NCI-H1930 (cell line): ENCODE results near the gene CADPS2.
"Not testable (repeated sequence)": the region's sequence is repeated elsewhere in the genome, so short reads cannot be mapped to it uniquely, and the experiment has no call there.

Experiments
- DNase-seq, 2 experiments: peaks; one replicate each; lab custom pipeline; 2025; lab: John Stamatoyannopoulos, UW

Gene CADPS2

DNA sequence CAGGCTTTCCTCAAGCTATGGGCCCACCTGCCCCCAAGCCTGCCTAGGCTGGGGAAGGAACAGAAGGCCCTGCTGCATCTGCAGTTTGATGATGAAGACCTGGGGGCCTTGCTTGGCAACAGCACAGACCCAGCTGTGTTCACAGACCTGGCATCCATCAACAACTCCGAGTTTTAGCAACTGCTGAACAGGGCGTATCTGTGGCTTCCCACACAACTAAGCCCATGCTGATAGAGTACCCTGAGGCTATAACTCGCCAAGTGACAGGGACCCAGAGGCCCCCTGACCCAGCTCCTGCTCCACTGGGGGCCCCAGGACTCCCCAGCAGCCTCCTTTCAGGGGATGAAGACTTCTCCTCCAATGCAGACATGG, 36.3 kb downstream of the CADPS2 start:
- DNase-seq = no peak

DNA sequence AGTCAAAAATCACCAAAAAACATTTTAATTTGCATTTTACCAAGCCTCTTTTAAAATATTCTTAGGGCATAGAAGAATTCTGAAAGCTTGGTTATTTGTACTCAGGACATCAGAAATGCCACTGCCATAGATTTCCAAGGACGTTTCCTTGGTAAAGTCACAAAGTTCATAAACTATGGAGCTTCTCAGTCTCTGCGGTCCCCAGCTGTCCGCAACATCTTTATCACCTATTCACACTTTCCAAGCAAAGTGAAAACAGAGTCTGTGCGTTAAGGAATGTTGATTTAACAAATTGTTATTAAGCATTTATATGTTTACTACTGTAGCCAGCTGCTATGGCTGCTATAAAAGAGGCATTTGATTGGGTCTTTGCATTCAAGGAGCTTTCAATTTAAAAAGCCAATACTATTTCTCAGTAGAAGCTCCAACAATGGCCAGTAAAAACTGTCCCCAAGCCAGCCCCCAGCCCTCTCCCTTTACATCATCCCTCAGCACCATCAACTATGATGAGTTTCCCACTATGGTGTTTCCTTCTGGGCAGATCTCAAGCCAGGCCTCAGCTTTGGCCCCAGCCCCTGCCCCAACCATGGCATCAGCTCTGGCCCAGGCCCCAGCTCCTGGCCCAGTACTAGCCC, 36.8 kb downstream of the CADPS2 start:
- no peak for DNase-seq

DNA sequence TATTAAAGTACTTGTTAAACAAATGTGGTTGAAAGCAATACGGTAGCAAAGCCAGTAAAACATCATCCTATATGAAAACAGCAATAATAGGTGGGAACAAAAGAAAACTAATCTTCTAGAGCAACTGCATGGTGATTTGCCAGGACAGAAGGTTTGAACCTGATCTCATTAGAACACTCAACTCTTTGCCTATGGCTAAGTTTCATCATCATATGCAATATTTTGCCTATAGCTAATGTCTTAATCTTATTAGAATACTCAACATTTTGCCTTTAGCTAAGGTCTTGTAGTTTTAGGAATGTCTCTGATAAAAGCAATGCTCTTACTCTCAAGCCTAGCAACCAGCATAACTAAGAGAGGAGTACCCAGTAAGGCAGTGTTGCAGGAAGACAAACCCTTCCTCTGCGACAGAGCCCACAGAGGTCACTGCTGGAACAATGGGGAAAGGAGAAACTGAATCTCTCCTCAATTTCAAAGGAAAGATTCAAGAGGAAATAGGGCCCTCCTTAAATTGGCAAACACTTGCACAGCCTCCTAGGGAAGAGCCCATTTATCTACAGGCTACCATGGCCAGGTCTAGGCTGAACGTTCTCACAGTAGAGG, 38.3 kb downstream of the CADPS2 start:
- DNase-seq = no peak

DNA sequence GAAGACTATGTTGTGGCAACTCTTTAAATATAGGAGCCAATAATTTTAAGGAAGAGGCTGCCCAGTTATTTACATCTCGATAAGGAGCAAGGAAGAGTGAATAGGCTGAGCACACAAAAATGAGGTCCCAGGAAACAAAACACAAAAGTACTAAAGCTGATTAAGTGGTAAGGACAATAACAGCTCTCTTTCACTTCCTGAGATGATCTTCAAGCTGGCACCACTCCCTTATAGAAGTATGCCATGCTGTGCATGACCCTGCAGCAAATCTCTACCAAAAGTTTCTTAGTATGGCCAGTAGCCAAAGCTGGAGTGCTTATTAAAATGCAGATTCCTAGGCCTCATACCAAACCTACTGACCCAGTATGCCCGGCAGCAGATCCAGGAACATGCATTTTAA, 39.7 kb downstream of the CADPS2 start:
- DNase-seq = no peak

DNA sequence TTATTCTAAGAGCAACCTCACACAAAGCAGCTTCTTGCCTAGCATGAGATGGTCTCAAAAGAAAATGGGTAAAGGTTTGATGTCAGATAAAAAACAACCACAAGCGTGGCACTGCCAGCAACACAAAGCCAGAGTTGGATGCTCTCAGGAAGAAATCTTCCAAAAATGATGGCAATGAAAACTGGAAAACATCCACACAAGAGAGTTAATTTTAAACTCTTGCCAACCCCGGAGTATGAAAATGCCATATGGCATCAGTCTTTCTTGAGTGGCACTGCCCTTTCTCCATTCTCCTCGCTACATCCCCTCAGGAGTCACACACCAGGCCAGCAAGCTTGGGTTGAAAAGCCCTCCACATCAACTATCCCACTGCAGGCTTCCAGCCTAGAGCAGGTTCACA, 41.0 kb downstream of the CADPS2 start:
- no peak for DNase-seq

DNA sequence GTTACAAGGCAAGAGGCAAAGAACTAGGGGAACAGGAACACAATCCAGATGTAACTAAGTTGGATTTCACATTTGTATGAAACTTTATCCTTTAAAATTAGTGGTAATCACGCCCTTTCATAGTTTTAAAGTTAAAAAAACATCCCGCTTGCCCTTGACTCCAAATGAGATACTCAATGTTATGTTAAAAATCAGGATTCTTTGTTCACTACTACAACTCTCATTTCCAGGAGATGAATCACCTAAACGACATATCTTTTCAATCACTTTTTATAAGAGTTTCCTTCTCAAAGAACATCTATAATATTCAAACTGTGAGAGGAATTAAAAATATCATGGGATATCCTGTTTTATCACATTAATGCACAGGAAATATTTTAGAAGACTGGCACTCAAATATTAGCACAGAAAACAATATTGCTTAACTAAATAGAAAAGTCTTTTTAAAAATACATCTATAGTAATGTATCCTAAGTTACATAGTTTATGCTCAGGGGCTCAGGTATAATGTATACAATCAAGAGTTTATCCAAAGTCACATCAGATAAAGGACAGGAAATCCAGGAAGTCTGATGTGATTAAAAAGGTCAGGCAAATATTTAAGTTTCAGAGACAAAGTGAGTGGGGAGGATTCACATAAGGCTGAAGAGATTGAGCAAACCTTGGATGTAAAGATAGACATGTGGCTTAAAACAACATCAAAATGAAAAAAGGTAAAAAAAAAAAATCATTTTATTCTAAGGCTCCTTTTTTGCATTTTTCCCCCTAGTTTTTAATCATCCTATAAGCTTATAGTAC, 41.9 kb downstream of the CADPS2 start:
- DNase-seq = no peak

DNA sequence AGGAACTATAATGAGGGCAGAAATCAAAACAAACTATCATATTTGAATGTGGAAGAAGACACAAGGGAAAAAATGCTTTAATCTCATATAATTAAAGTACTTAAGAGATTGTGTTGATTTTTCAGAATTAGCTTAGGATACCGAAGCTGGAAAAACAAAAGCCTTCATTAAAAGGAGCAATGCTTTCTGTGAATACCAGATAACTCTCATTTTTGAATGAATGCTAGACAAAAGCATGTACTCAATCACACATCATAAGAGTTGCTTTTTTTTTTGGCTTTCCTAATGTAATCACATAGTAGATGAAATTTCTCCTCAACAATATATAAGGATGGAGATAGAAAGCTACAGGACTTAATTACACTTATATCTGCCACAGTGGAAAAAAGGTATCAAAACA, 43.3 kb downstream of the CADPS2 start:
- DNase-seq = no peak

DNA sequence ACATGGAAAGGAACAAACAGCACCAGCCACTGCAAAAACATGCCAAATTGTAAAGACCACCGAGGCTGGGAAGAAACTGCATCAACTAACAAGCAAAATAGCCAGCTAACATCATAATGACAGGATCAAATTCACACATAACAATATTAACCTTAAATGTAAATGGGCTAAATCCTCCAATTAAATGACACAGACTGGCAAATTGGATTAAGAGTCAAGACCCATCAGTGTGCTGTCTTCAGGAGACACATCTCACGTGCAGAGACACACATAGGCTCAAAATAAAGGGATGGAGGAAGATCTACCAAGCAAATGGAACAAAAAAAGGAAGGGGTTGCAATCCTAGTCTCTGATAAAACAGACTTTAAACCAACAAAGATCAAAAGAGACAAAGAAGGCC, 50.0 kb downstream of the CADPS2 start:
- not testable (repeated sequence) for DNase-seq

DNA sequence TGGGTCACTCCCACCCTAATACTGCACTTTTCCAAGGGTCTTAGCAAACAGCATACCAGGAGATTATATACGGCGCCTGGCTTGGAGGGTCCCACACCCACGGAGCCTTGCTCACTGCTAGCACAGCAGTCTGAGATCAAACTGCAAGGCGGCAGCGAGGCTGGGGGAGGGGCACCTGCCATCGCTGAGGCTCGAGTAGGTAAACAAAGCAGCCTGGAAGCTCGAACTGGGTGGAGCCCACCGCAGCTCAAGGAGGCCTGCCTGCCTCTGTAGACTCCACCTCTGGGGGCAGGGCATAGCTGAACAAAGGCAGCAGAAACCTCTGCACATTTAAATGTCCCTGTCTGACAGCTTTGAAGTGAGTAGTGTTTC, 51.7 kb downstream of the CADPS2 start:
- not testable (repeated sequence) for DNase-seq

DNA sequence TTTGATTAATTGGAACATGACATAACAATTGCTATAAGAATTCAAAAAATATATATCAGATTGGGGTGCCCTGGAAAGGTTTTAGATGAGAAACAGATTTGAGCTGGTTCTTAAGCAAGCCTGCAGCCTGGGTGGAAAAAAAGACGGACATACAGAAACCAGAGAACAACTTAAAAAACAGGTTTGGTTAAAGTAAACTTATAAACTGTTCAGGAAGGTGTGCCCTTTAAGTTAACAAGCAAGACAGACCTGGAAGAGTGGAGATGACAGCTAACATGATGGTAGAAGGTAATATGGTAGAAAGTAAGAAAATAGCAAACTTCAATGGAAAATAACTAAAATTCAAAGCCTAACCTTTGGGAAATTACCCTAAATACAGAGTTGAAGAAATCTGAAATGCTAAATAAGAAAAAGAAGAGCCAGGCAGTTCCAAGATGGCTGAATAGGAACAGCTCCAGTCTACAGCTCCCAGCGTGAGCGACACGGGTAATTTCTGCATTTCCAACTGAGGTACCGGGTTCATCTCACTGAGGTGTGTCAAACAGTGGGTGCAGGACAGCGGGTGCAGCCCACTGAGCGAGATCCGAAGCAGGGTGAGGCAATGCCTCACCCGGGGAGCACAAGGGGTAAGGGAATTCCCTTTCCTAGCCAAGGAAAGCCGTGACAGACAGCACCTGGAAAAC, 52.2 kb downstream of the CADPS2 start:
- no peak for DNase-seq

DNA sequence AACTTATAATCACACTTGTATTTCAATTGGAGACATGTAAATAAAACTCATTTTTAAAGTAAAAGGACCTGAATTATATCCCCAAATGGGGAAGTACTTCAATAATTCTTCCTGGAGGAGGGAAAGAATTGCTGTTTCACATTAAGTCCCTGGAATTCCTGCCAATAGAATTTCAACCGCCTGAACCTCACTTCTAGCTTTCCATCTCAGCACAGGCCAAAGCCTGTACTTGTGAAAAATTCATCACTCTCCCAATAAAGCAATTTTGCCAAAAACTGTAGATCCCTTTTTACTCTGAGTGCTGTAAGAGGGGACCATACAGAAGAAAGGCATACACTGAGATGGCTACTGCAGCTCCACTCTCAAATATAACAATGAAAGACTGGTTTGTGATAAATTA, 54.8 kb downstream of the CADPS2 start:
- no peak for DNase-seq

DNA sequence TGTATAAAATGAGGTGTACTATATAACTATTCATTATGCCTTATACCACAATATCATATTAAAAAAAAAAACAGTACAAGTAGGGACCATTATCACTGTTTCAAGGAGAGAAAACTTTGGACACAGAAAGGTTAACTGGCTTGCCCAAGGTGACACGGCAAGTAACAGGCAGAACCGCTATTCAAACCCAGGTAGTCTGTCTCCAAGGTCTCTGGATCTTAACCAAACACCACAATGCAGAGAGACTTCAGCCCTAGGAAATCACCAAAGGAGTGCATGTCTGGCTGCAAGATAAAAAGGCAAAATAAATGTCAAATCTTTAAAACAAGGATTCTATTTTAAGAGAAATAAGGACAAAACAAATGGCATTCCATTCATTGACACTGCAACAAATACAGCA, 56.3 kb downstream of the CADPS2 start:
- no peak for DNase-seq

DNA sequence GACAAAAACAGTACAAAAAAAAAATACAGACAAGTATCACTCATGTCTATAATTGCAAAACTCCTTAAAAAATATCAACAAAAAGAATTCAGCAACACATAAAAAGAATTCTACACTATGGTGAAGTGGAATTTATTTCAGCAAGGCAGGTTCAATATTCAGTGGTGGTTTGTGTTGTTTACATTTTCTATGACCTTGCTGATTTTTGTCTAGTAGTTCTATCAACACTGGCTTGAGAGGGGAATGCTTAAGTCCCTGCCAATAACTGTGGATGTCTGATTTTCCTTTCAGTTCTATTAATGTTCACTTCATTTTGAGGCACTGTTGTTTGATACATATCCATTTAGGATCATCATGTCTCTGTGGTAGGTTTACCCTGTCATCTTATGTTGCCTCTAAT, 58.5 kb downstream of the CADPS2 start:
- DNase-seq = no peak

DNA sequence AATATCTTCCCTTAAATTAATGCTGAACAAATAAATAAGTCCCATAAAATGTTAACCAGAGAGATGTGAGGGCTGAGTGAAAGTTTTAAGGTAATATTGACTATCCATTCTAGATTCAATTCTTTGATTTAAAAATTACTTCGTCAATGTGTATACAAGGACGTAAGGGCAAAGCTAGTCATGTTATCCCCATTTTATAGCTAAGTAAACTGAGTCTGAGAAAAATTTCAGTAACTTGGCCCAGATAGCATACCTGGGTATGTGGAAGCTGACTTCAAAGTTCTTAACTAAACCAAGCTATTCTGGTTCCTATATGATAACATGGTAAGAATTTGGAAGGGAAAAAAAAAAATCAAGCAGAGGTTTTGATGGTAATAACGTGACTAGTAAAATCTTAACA, 72.4 kb downstream of the CADPS2 start:
- no peak for DNase-seq

DNA sequence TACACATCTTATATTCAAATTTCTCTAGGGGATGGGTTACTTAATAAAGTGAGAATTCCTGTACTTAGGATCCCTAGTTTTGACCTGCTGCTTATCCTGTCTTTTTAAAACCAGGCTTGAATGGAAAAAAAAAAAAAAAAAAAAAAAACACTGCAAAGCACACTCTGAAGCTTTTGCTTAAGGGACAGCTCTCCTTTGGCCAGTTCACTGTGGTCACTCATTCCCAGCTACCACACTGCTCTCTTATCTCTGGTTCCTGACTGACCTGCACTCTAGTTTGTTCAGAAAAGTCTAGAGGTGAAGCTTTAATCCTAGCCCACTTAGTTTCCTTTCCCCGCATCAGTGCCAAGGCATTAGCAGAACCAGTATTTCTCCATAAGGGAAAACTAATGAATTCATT, 82.4 kb downstream of the CADPS2 start:
- no peak for DNase-seq

DNA sequence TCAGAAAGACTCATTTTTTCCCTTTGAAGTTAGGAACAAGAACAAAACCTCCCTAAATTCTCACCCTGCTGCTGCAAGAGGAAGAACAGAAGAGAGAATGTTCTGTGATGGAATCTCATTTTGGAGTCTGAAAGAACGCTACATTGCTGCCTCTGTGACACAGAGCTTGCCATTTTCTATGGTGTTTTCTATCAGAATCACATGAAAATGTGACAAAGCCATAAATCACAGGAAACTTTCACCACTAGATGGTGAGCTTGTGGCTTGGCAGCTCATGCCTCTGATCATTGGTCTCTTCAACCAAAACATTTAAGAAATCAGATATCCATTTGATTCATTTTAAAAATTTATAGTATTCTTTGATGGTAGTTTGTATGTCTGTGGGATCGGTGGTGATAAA, 82.9 kb downstream of the CADPS2 start:
- no peak for DNase-seq

DNA sequence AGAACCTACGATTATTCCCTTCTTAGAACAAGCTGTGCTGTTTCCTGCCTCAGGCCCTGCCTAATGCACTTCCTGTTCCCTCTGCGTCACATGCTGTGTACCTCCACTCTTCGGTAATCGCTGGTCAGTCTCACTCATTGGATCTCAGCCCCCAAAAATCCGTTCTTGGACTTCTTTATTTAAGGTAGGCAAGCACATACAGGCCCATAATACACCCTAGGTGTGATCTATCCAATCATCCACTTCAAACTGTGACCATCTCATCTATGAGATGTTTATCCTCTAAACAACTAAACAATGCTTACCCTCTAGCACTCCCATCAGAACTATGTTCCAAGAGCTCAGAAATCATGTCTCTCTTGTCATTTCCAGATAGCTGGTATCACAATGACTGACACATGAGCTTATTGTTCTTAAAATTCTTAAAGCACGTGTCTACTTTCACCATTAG, 83.9 kb downstream of the CADPS2 start:
- no peak for DNase-seq

DNA sequence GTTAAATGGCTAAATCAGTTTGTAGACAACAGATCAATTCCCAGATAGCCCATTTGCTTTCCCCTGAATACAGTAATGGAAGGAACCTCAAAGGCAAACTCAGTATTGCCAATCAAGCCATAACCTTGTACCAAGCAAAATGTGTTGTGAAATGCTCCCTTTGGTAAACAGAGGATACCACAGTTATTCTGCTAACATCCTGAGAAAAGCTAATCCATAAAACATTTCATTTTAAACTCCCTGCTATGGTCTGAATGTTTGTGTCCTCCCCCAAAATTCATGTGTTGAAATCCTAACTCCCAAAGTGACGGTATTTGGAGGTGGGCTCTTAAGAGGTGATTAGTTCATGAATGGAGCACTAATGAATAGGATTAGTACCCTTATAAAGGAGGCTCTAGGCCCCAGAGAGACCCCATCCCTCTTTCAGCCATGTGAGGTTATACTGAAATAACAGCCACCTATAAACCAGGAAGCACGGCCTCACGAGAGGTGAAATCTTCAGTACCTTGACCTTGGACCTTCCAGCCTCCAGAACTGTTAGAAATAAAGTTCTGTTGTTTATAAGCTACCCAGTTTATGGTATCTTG, 94.2 kb downstream of the CADPS2 start:
- DNase-seq = no peak

DNA sequence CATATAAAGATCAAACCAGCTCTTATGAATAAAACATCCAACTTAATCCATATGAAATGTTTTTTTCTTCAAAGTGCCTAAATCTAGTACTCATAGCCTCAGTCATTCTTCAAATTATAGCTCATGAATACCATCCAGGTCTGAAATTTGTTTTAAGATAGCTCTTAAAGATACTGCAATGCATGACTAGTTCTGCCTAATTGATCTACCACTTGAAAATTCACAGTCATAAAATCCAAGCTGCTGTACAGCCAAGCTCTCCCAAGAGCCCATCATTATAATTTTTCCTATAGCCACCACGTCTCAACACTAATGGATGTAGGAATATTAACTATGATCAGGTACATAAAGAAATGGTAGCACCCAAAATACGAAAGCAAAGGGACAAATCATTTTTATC, 95.7 kb downstream of the CADPS2 start:
- DNase-seq = no peak

DNA sequence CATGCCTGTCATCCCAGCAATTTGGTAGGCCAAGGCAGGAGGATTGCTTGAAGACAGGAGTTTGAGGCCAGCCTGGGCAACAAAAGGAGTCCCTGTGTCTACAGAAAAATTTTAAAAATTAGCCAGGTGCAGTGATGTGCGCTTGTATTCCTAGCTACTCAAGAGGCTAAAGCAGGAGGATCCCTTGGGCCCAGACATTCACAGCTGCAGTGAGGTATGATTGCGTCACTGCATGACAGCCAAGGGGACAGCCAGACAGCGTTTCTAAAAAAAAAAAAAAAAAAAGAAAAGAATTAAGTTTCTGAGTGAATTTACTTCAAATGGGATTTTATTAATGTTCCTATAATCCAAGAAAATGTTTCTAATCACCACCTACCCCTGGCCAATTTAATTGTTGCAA, 96.1 kb downstream of the CADPS2 start:
- DNase-seq = peak; percentile 24 to 43

DNA sequence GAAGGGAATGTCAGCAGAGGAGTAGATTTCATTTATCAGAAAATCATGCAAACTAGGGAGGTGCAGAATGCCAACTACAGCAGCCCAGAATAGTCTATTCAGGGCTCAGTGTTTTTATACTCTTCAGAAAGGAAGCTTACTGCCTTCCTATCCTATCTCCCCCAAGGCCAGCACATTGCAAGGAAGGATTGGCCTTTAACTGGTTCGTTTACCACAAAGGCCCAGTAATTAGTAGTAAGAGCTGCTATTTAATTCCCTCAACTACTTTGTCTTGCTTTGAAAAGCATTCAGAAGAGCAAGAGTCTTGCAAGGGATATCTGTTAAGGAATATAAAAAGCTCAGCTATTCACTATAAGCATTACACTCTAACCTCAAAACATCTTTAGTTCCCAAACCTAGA, 97.1 kb downstream of the CADPS2 start:
- no peak for DNase-seq

DNA sequence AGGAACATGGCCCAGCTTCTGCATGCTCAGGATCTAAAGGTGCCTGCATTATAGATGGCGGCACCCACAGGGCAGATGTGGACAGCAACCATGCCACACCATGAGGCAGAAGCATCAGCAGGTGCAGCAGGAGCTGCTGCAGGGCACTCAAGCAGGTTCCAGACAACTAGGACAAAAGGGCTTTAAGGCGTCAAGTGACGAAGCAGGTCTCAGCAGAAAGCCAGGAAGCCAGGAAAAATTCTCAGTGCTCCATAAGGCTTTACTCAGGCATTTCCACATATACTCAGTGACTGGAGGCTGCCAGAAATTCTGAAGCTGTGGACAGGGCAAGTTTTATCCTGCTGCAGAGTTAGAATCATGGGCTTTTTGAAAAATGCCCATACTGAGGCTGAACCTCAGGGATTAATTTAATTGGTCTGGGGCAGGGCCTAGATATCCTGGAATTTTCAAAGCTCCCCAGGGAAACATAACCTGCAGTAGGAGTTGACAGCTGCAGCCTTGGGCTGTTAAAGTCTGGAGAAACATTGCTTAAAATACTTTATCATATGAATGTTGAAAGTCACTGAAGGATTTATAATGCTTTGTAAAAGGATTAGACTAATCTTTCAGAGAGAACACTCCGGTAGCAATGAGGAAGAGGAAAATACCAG, 115.4 kb downstream of the CADPS2 start:
- no peak for DNase-seq
